T-helper 22 cell (primary cell): ENCODE data around the gene CTNND2.

Source experiments
- DNase-seq: peaks from one replicate; pipeline ENCODE4 v3.0.0-alpha.2; 2020; ENCODE audit warnings: low read depth

Gene CTNND2

GRCh38 chr5:11311272-11311671 lies 593.0 kb downstream of the CTNND2 start:
- no peak for DNase-seq

- no peak for DNase-seq
These were observed 594.1 kb downstream of the CTNND2 start for GRCh38 chr5:11310158-11310557.

- DNase-seq = no peak
These were observed 597.9 kb downstream of the CTNND2 start for GRCh38 chr5:11306365-11306764.

GRCh38 chr5:11305245-11305644 lies 599.0 kb downstream of the CTNND2 start:
- no peak for DNase-seq

- no peak for DNase-seq
These were observed 599.6 kb downstream of the CTNND2 start for GRCh38 chr5:11304641-11305040.

- no peak for DNase-seq
These were observed 601.6 kb downstream of the CTNND2 start for GRCh38 chr5:11302663-11303062.

GRCh38 chr5:11301171-11301570 lies 603.1 kb downstream of the CTNND2 start:
- no peak for DNase-seq

- no peak for DNase-seq
These were observed 603.5 kb downstream of the CTNND2 start for GRCh38 chr5:11300736-11301135.

- DNase-seq = no peak
These were observed 605.4 kb downstream of the CTNND2 start for GRCh38 chr5:11298877-11299276.

- DNase-seq = no peak
These were observed 610.7 kb downstream of the CTNND2 start for GRCh38 chr5:11293523-11293922.

GRCh38 chr5:11292648-11293356 lies 611.4 kb downstream of the CTNND2 start:
- no peak for DNase-seq

- DNase-seq = no peak
These were observed 614.5 kb downstream of the CTNND2 start for GRCh38 chr5:11289733-11290132.

- no peak for DNase-seq
These were observed 615.0 kb downstream of the CTNND2 start for GRCh38 chr5:11289208-11289607.

GRCh38 chr5:11281842-11282241 lies 622.4 kb downstream of the CTNND2 start:
- DNase-seq = no peak

GRCh38 chr5:11277323-11277722 lies 626.9 kb downstream of the CTNND2 start:
- no peak for DNase-seq

- no peak for DNase-seq
These were observed 630.9 kb downstream of the CTNND2 start for GRCh38 chr5:11273180-11273903.

- DNase-seq = no peak
These were observed 634.7 kb downstream of the CTNND2 start for GRCh38 chr5:11269515-11269914.

- DNase-seq = no peak
These were observed 635.4 kb downstream of the CTNND2 start for GRCh38 chr5:11268891-11269290.

GRCh38 chr5:11266331-11266730 lies 637.9 kb downstream of the CTNND2 start:
- no peak for DNase-seq

GRCh38 chr5:11261241-11261640 lies 643.0 kb downstream of the CTNND2 start:
- no peak for DNase-seq

GRCh38 chr5:11258001-11258400 lies 646.2 kb downstream of the CTNND2 start:
- DNase-seq = no peak

GRCh38 chr5:11252523-11252922 lies 651.7 kb downstream of the CTNND2 start:
- no peak for DNase-seq

GRCh38 chr5:11252075-11252474 lies 652.2 kb downstream of the CTNND2 start:
- no peak for DNase-seq

- DNase-seq = no peak
These were observed 653.0 kb downstream of the CTNND2 start for GRCh38 chr5:11251247-11251646.
